Measurements from ENCODE around the gene CHADL.
"Not testable (repeated sequence)": the region's sequence is repeated elsewhere in the genome, so short reads cannot be mapped to it uniquely, and the experiment has no call there.

The CHADL gene

GRCh38 chr22:41273128-41273527, 32.4 kb upstream of the CHADL start:
- Histone ChIP-seq H3K27me3 (ENCODE audit: control insufficient read depth, insufficient read depth, low read length) (no peaks in the 10 kb centered on the region), H3K36me3 (ENCODE audit: control insufficient read depth, low read depth, low read length) (peaks cover 78% of the 10 kb centered on the region)

DNA sequence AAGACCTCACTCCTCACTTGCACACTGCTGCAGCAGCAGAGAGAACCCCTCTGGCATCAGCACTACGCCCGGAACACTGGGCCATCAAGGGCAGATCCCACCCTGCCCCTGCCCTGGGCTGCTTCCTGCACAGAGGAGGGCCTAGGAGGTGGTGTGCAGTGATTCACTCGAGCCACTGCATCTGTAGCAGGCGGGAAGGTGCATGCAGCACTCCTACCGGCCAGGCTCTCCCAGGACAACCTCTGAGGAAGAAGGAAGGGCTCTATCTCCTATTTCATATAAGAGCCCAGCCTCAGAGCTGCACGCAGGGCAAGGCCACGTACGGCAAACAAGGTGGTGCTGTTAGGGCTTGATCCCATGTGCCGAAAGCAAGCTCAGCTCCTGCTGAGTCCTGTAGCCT, 31.1 kb upstream of the CHADL start:
- Histone ChIP-seq H3K27me3 (ENCODE audit: control insufficient read depth, insufficient read depth, low read length) (no peaks in the 10 kb centered on the region), H3K4me3 (ENCODE audit: low read length) (no peak overlapping the region), H3K9me3 (ENCODE audit: control insufficient read depth, low read depth, low read length) (no peaks in the 10 kb centered on the region), H3K4me1 (ENCODE audit: control insufficient read depth, low read depth, low read length) (no peaks in the 10 kb centered on the region), H3K27ac (ENCODE audit: low read length) (no peak overlapping the region), H3K36me3 (ENCODE audit: control insufficient read depth, low read depth, low read length) (peaks cover 81% of the 10 kb centered on the region), H3K9ac (ENCODE audit: low read length) (no peak overlapping the region)

More at GRCh38 chr22:41273128-41273527, 32.4 kb upstream of the CHADL start:
- no peaks in the 10 kb centered on the region for H3K9me3 ChIP-seq (ENCODE audit: control insufficient read depth, low read depth, low read length)
- no peak overlapping the region for H3K9ac ChIP-seq (ENCODE audit: low read length)
- H3K4me1 ChIP-seq (ENCODE audit: control insufficient read depth, low read depth, low read length), result no peaks in the 10 kb centered on the region
- no peak overlapping the region for H3K4me3 ChIP-seq (ENCODE audit: low read length)
- H3K27ac ChIP-seq (ENCODE audit: low read length), result no peak overlapping the region

DNA sequence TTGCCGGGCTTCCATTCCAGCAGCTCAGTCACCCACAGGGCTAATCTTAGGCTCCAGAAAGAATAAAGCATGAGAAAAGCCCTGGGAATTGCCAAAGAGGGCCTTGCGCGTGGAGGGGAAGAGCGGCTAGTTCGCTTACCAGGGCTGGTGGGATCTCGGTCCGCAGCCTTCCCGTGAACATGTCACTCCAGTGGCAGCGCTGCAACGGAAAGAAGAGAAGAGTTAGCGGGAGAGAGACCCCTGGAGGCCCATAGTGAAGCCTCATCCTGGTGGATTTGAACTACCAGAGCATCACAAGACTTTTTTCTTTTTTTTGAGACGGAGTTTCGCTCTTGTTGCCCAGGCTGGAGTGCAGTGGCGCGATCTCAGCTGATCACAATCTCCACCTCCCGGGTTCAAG, 27.2 kb upstream of the CHADL start:
- H3K9me3 ChIP-seq (ENCODE audit: control insufficient read depth, low read depth, low read length), result no peaks in the 10 kb centered on the region

DNA sequence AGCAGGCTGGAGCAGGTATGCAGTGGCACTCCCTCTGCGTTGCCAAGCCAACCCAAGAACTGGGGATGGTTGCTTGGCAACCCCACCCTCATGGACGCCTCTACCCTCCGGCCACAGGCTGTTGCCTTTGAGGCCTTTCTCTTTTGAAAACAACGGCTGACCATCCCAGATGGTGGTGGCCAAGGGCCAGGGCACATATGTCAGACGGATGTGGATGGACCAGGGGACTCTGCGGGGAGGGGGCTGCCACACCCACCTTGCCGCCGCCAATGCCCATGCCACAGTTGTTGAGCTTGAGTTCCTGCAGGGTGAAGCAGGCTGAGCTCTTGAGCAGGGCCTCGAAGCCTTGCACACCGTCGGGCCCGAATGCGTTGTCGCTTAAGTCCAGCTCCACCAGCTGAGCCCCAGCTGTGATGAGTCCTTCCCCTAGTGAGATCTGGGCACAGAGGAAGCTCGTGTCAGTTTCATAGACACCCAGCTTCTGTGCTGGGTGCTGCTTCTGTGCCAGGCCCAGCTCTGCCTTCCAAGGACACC, 23.7 kb upstream of the CHADL start:
- Histone ChIP-seq H3K27me3 (ENCODE audit: control insufficient read depth, insufficient read depth, low read length) (no peaks in the 10 kb centered on the region), H3K9ac (ENCODE audit: low read length) (no peak overlapping the region), H3K36me3 (ENCODE audit: control insufficient read depth, low read depth, low read length) (peaks cover 92% of the 10 kb centered on the region), H3K9me3 (ENCODE audit: control insufficient read depth, low read depth, low read length) (no peaks in the 10 kb centered on the region), H3K4me3 (ENCODE audit: low read length) (no peak overlapping the region), H3K4me1 (ENCODE audit: control insufficient read depth, low read depth, low read length) (no peaks in the 10 kb centered on the region), H3K27ac (ENCODE audit: low read length) (no peak overlapping the region)

More for the DNA sequence above, 27.2 kb upstream of the CHADL start:
- Histone ChIP-seq H3K27ac (ENCODE audit: low read length) (no peak overlapping the region), H3K4me1 (ENCODE audit: control insufficient read depth, low read depth, low read length) (no peaks in the 10 kb centered on the region), H3K27me3 (ENCODE audit: control insufficient read depth, insufficient read depth, low read length) (no peaks in the 10 kb centered on the region), H3K9ac (ENCODE audit: low read length) (no peak overlapping the region), H3K36me3 (ENCODE audit: control insufficient read depth, low read depth, low read length) (peaks cover 83% of the 10 kb centered on the region), H3K4me3 (ENCODE audit: low read length) (no peak overlapping the region)

DNA sequence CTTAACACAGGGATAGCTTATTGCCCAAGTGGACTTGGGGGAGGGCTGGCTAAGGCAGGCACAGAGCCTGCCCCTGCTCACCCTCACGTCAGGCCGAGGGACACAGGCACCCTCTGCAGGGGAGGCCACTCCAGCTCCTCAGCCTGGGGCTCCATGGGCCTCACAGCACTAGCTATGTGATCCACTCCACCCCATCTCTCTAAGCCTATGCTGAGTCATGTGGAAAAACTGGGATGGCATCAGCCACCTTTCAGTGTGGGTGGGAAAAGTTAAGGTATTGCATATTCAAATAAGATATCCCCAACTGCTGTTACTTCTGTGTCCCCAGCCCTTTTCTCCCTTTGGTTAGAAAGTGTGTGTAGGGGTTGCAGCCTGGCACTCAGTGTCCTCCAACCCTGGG, 23.0 kb upstream of the CHADL start:
- Histone ChIP-seq H3K4me1 (ENCODE audit: control insufficient read depth, low read depth, low read length) (no peaks in the 10 kb centered on the region), H3K9me3 (ENCODE audit: control insufficient read depth, low read depth, low read length) (no peaks in the 10 kb centered on the region), H3K4me3 (ENCODE audit: low read length) (no peak overlapping the region), H3K9ac (ENCODE audit: low read length) (no peak overlapping the region), H3K27ac (ENCODE audit: low read length) (no peak overlapping the region), H3K27me3 (ENCODE audit: control insufficient read depth, insufficient read depth, low read length) (no peaks in the 10 kb centered on the region), H3K36me3 (ENCODE audit: control insufficient read depth, low read depth, low read length) (peaks cover 92% of the 10 kb centered on the region)

DNA sequence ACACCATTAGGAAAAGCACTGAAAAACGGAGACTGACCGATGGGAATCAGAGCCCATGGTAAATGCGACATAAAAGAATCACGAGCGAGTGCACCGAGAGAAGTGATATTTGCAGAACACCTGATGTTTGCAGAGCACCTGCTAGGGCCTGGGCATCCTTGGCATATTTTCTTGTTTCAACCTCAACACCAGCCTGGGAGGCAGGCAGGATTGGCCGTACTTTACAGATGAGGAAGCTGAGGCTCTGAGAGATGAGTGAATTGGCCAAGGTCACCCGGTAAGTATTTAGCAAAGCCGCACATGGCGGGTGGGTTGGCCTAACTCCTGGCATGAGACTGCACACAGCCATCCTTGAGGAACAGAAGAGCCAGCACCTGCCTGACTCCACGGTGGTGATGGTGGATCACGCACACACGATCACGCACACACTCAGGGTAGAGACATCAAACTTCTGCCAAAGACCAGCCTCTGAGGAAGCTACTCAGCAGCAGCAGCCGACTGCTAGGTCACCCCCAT, 21.6 kb upstream of the CHADL start:
- Histone ChIP-seq H3K36me3 (ENCODE audit: control insufficient read depth, low read depth, low read length) (peaks cover 90% of the 10 kb centered on the region), H3K9me3 (ENCODE audit: control insufficient read depth, low read depth, low read length) (no peaks in the 10 kb centered on the region), H3K27ac (ENCODE audit: low read length) (no peak overlapping the region)

DNA sequence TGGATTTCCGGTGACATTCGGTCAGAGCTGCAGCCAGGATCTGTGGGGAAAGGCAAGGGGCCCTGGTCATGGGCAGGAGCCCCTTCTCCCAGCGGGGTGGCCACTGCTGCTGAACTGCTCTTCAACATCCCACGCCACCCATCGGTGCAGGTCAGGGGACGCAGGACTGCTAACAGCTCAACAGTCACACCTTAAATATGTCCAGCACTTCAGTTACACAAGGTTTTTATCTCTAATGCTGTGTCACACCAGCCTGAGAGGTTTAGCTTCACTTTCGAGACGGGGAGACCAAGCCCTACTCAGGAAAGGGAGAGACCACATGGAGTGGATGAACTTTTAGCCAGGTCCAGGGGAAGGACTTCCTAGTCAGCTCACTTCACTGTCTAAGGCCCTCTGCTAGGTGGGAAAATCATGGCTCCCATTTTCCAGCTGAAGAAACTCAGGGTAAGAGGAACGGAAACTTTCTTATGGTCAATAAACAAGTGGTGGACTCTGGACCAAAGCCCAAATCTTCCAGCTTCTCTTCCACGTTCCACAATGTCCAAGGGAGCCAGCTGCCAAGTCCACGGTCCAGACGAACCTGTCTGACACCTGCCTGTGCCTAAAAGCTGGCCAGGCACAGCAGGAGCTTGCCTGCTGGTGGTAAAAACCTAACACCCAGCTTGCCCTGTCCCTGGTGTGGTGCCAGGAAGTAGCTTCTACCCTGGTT, 21.0 kb upstream of the CHADL start:
- Histone ChIP-seq H3K9me3 (ENCODE audit: control insufficient read depth, low read depth, low read length) (no peaks in the 10 kb centered on the region), H3K27ac (ENCODE audit: low read length) (no peak overlapping the region)

More for the DNA sequence above, 21.6 kb upstream of the CHADL start:
- Histone ChIP-seq H3K9ac (ENCODE audit: low read length) (no peak overlapping the region), H3K27me3 (ENCODE audit: control insufficient read depth, insufficient read depth, low read length) (no peaks in the 10 kb centered on the region), H3K4me3 (ENCODE audit: low read length) (no peak overlapping the region), H3K4me1 (ENCODE audit: control insufficient read depth, low read depth, low read length) (peaks cover 4% of the 10 kb centered on the region)

DNA sequence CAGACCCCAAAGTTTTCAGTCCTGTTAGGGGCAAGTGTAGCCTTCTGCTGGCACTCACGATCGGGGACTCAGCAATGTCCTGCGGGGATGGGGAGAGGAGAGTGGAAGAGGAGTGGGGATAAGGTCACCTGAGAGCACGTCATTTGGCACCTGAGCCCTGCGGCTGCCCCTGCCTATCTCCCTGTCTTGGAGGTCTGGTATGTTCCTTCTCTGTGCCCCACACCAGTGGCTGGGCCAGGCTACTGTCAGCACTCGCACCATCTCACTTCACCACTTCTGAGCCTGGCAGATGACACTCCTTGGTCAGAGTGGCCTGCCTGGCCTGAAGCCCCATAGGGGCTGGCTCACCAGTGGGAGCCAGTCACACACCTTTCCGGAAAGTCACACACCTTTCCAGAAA, 20.1 kb upstream of the CHADL start:
- Histone ChIP-seq H3K9ac (ENCODE audit: low read length) (no peak overlapping the region), H3K9me3 (ENCODE audit: control insufficient read depth, low read depth, low read length) (no peaks in the 10 kb centered on the region), H3K27me3 (ENCODE audit: control insufficient read depth, insufficient read depth, low read length) (no peaks in the 10 kb centered on the region), H3K4me3 (ENCODE audit: low read length) (no peak overlapping the region), H3K27ac (ENCODE audit: low read length) (no peak overlapping the region), H3K4me1 (ENCODE audit: control insufficient read depth, low read depth, low read length) (peaks cover 8% of the 10 kb centered on the region), H3K36me3 (ENCODE audit: control insufficient read depth, low read depth, low read length) (peaks cover 91% of the 10 kb centered on the region)

More for the DNA sequence above, 21.0 kb upstream of the CHADL start:
- H3K27me3 ChIP-seq (ENCODE audit: control insufficient read depth, insufficient read depth, low read length), result no peaks in the 10 kb centered on the region
- no peak overlapping the region for H3K9ac ChIP-seq (ENCODE audit: low read length)
- H3K36me3 ChIP-seq (ENCODE audit: control insufficient read depth, low read depth, low read length), result peaks cover 90% of the 10 kb centered on the region
- no peak overlapping the region for H3K4me3 ChIP-seq (ENCODE audit: low read length)
- H3K4me1 ChIP-seq (ENCODE audit: control insufficient read depth, low read depth, low read length), result peaks cover 8% of the 10 kb centered on the region

- not testable (repeated sequence) for H3K27me3 ChIP-seq (ENCODE audit: control insufficient read depth, insufficient read depth, low read length); H3K4me3 ChIP-seq (ENCODE audit: low read length); H3K9me3 ChIP-seq (ENCODE audit: control insufficient read depth, low read depth, low read length); H3K9ac ChIP-seq (ENCODE audit: low read length); H3K27ac ChIP-seq (ENCODE audit: low read length); H3K4me1 ChIP-seq (ENCODE audit: control insufficient read depth, low read depth, low read length)
- peaks cover 91% of the 10 kb centered on the region for H3K36me3 ChIP-seq (ENCODE audit: control insufficient read depth, low read depth, low read length)
Observed at GRCh38 chr22:41259756-41260155, 19.0 kb upstream of the CHADL start.

- no peaks in the 10 kb centered on the region for H3K9me3 ChIP-seq (ENCODE audit: control insufficient read depth, low read depth, low read length)
- H3K27ac ChIP-seq (ENCODE audit: low read length), result no peak overlapping the region
- H3K4me3 ChIP-seq (ENCODE audit: low read length), result no peak overlapping the region
- peaks cover 90% of the 10 kb centered on the region for H3K36me3 ChIP-seq (ENCODE audit: control insufficient read depth, low read depth, low read length)
- no peak overlapping the region for H3K9ac ChIP-seq (ENCODE audit: low read length)
- H3K4me1 ChIP-seq (ENCODE audit: control insufficient read depth, low read depth, low read length), result peaks cover 8% of the 10 kb centered on the region
- H3K27me3 ChIP-seq (ENCODE audit: control insufficient read depth, insufficient read depth, low read length), result no peaks in the 10 kb centered on the region
Observed at GRCh38 chr22:41257696-41258095, 17.0 kb upstream of the CHADL start.

GRCh38 chr22:41256254-41257253, 15.8 kb upstream of the CHADL start:
- H3K27ac ChIP-seq (ENCODE audit: low read length), result no peak overlapping the region
- no peaks in the 10 kb centered on the region for H3K9me3 ChIP-seq (ENCODE audit: control insufficient read depth, low read depth, low read length)
- no peak overlapping the region for H3K9ac ChIP-seq (ENCODE audit: low read length)
- peaks cover 88% of the 10 kb centered on the region for H3K36me3 ChIP-seq (ENCODE audit: control insufficient read depth, low read depth, low read length)
- H3K4me3 ChIP-seq (ENCODE audit: low read length), result no peak overlapping the region
- H3K27me3 ChIP-seq (ENCODE audit: control insufficient read depth, insufficient read depth, low read length), result no peaks in the 10 kb centered on the region
- peaks cover 8% of the 10 kb centered on the region for H3K4me1 ChIP-seq (ENCODE audit: control insufficient read depth, low read depth, low read length)

All from iPS-18a (cell line).